ENCODE results near the gene TRERF1.
"Not testable (repeated sequence)": the region's sequence is repeated elsewhere in the genome, so short reads cannot be mapped to it uniquely, and the experiment has no call there.

TRERF1 gene, protein sequence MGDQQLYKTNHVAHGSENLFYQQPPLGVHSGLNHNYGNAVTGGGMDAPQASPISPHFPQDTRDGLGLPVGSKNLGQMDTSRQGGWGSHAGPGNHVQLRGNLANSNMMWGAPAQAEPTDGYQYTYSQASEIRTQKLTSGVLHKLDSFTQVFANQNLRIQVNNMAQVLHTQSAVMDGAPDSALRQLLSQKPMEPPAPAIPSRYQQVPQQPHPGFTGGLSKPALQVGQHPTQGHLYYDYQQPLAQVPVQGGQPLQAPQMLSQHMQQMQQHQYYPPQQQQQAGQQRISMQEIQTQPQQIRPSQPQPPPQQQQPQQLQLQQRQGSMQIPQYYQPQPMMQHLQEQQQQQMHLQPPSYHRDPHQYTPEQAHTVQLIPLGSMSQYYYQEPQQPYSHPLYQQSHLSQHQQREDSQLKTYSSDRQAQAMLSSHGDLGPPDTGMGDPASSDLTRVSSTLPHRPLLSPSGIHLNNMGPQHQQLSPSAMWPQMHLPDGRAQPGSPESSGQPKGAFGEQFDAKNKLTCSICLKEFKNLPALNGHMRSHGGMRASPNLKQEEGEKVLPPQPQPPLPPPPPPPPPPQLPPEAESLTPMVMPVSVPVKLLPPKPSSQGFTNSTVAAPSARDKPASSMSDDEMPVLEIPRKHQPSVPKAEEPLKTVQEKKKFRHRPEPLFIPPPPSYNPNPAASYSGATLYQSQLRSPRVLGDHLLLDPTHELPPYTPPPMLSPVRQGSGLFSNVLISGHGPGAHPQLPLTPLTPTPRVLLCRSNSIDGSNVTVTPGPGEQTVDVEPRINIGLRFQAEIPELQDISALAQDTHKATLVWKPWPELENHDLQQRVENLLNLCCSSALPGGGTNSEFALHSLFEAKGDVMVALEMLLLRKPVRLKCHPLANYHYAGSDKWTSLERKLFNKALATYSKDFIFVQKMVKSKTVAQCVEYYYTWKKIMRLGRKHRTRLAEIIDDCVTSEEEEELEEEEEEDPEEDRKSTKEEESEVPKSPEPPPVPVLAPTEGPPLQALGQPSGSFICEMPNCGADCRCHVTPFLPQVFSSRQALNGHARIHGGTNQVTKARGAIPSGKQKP (N-terminal part only)

GRCh38 chr6:42451333-42452170 is at the start of gene TRERF1:
Gene TRERF1, minus strand, starts transcription at chr6:42451926. Its CDS starts 182,336 bp downstream, at chr6:42269590.
- DNase-seq (ENCODE audit: low read depth), result peak; percentile 40
- peak within 1 kb of the TSS; percentile 85 for H3K4me3 ChIP-seq (ENCODE audit: low read depth, low read length)

DNA sequence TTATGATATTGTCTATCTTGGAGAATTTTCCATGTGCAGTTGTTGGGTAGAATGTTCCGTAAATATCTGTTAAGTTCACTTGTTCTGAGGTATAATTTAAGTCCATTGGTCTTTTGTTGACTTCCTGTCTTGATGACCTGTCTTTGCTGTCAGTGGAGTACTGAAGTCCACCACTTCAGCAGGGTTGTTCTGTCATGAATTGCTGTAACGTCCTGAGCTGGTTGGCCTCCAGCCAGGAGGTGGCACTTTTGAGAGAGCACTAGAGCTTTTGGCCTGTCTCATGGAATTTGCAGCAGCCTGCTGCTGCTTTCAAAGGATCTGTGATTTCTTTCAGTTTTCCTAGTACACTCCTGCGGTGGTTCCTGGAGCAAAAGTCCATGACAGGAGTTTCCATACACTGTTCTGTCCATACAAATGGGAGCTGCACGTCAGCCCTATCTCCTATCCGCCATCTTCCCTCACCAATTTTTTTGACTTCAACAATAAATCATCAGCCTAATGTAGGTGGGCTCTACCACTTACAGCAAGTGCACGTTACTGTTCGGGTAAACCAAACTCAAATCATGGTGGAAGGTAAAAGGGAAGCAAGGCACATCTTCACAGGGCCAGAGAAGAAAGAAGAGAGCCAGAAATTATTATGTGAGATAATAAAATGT is 46.9 kb upstream of the TRERF1 start:
- DNase-seq (ENCODE audit: low read depth), result no peak
- H3K4me3 ChIP-seq (ENCODE audit: low read depth, low read length), result no peak overlapping the region

GRCh38 chr6:42493914-42494539 is 42.3 kb upstream of the TRERF1 start:
- no peak overlapping the region for H3K4me3 ChIP-seq (ENCODE audit: low read depth, low read length)
- DNase-seq (ENCODE audit: low read depth), result no peak

DNA sequence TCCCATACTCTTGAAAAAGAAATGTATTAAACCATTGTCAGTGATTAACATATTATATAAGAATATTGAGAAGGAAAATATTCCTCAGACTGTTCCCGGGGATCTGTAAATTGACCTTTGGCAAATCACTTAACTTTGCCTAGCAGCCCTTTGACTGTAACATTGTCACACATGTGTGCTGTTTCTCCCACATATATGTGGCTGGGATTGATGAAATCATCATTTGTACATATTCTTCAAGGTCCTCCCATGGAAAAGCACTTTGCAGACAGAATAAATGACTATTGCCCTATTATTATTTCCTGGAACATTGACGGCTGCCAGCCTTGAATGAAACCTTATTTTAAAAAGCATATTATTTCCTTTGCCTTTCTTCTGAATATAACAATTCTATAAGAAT is 36.4 kb upstream of the TRERF1 start:
- H3K4me3 ChIP-seq (ENCODE audit: low read depth, low read length), result no peak overlapping the region
- no peak for DNase-seq (ENCODE audit: low read depth)

- DNase-seq (ENCODE audit: low read depth), result no peak
- H3K4me3 ChIP-seq (ENCODE audit: low read depth, low read length), result no peak overlapping the region
Measured at GRCh38 chr6:42484261-42484660, 32.5 kb upstream of the TRERF1 start.

- DNase-seq (ENCODE audit: low read depth), result no peak
- H3K4me3 ChIP-seq (ENCODE audit: low read depth, low read length), result no peak overlapping the region
Measured at GRCh38 chr6:42482174-42482573, 30.4 kb upstream of the TRERF1 start.

GRCh38 chr6:42471714-42472113 is 20.0 kb upstream of the TRERF1 start:
- no peak for DNase-seq (ENCODE audit: low read depth)

GRCh38 chr6:42471142-42471541 is 19.4 kb upstream of the TRERF1 start:
- no peak for DNase-seq (ENCODE audit: low read depth)
- H3K4me3 ChIP-seq (ENCODE audit: low read depth, low read length), result no peak overlapping the region

More at GRCh38 chr6:42471714-42472113, 20.0 kb upstream of the TRERF1 start:
- H3K4me3 ChIP-seq (ENCODE audit: low read depth, low read length), result no peak overlapping the region

DNA sequence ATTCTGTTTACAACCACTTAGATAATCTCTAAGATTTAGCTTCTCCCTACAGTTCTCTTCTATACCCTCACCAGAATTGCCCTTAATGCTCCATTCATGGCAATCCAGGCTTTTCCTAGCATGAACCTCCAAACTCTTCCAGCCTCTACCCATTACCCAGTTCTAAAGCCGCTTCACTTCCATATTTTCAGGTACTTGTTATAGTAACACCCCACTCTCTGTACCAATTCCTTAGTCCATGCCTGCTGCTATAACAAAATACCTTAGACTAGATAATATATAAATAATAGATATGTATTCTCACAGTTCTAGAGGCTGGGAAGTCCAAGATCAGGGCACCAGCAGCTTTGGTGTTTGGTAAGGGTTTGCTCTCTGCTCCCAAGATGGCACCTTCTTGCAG is 16.5 kb upstream of the TRERF1 start:
- DNase-seq (ENCODE audit: low read depth), result no peak
- H3K4me3 ChIP-seq (ENCODE audit: low read depth, low read length), result no peak overlapping the region

- no peak for DNase-seq (ENCODE audit: low read depth)
- no peak overlapping the region for H3K4me3 ChIP-seq (ENCODE audit: low read depth, low read length)
Measured at GRCh38 chr6:42467651-42468050, 15.9 kb upstream of the TRERF1 start.

- not testable (repeated sequence) for DNase-seq (ENCODE audit: low read depth); H3K4me3 ChIP-seq (ENCODE audit: low read depth, low read length)
Measured at GRCh38 chr6:42466470-42466869, 14.7 kb upstream of the TRERF1 start.

GRCh38 chr6:42462474-42462972 is 10.8 kb upstream of the TRERF1 start:
- DNase-seq (ENCODE audit: low read depth), result no peak
- no peak overlapping the region for H3K4me3 ChIP-seq (ENCODE audit: low read depth, low read length)

- DNase-seq (ENCODE audit: low read depth), result no peak
- no peak overlapping the region for H3K4me3 ChIP-seq (ENCODE audit: low read depth, low read length)
Measured at GRCh38 chr6:42460883-42461282, 9.2 kb upstream of the TRERF1 start.

DNA sequence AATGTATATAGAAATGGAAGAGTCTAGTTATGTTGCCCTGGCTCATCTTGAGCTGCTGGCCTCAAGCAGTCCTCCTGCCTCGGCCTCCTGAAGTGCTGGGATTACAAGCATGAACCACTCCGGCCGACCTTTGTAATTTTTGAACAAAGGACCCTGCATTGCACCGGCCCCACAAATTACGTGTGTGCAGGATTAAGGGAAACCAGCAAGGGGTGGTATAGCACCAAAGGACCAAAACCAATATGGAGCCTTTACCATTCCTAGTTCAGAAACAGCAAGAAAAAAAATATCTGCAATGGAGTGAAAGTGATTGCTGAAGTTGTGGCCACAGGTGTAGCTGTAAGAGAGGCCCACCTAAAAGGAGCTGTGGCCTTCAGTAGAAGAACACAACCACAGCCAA is 8.2 kb upstream of the TRERF1 start:
- DNase-seq (ENCODE audit: low read depth), result no peak

DNA sequence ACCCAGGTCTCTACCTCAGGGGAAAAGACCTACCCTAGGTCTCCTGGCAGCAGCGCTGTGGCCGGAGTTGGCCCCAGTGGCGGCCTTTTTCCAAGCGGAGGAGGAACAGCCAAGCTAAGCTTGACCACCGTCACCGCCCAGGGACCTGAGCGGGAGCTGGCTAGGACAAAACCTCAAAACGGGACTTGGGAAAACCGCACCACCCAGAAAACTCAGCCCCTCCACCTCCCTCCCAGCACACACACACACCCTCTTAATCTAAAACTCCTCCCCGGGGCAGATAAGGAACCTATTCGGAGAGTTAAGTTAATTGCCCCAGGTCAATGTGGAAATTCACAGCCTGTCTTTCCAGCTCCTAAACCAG is 2.7 kb upstream of the TRERF1 start:
- DNase-seq (ENCODE audit: low read depth), result no peak

More for the DNA sequence above, 8.2 kb upstream of the TRERF1 start:
- no peak overlapping the region for H3K4me3 ChIP-seq (ENCODE audit: low read depth, low read length)

DNA sequence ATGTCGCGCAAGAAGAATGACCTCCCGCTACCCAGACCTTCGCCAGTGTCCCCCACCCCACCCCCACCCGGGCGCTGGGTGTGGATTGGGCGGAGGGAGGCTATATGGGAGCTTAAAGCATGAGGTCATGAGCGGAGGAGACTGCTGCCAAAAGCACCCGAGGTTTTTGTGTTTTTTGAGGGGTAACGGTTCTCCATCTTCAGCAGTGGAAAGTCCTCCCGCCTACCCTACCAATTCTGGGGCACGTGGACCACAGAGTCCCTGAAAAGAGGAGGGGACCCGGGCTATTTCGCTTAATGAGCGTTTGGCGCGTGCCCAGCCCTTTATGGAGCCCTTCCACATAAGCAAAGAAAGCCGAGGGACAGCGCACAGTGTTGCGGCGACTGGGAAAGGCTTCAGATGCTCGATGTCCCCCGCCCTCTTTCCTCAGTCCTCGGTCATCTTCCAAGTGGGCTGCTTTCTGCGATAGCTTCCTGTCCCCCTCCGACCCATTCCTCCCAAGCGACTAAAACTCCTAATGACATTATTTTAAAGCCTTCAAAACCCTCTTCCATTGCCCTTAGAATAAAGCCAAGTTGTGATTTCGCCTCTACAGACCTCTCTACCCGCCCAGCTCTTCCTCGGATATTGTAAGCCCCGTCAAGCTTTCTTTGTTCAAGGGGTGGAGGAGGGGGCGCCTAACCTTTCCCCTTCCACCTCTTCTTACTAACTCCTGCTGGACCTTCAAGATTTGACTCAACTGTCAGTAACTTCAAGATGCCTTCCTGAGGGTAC is 2.1 kb upstream of the TRERF1 start:
- H3K4me3 ChIP-seq (ENCODE audit: low read depth, low read length), result peak overlapping the region; percentile 85
- DNase-seq (ENCODE audit: low read depth), result no peak

More for the DNA sequence above, 2.7 kb upstream of the TRERF1 start:
- no peak overlapping the region for H3K4me3 ChIP-seq (ENCODE audit: low read depth, low read length)

DNA sequence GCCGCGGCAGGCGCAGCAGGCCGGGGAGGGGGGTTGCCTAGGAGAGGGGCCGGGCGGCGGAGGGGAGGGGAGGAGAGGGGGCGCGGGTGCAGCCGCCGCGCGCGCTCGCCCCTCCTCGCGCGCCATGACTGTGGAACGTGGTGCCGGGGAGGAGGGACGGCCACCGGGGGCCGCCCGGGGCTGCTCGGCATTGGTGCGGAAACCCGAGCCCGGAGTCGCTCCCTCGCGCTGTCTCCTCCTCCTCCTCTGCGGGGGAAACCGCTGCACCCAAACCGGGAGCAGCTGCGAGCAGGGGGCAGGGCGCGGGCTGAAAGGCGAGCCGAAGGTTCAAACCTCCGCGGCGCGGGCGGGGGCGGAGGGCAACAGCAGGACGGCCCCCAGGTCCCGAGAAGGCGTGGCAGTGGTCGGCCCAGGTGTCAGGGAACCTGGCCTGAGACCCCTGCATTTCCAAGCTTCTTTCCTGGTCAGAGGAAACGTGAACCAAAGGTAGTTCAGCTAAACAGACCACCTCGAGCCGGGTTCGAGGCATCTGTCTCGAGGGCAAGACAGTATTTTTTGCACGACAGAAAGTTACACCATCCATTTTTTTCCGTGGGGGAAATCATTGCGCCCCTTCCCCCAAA is 1.4 kb upstream of the TRERF1 start:
- H3K4me3 ChIP-seq (ENCODE audit: low read depth, low read length), result peak overlapping the region; percentile 85

More for the DNA sequence above, 1.4 kb upstream of the TRERF1 start:
- DNase-seq (ENCODE audit: low read depth), result peak; percentile 75
